ENCODE data around the gene GRM7. TPM values are rescaled to one million over a fixed set of nuclear protein-coding genes. Genes with fewer than 3 reads are reported as not detected.

Gene GRM7
- total RNA-seq, 2 experiments from 2014 or later: not detected

- ChIA-PET CTCF (no interaction called here), POLR2A (no interaction called here)
- intact Hi-C loops (cut with micrococcal nuclease): no loop called here
- peaks cover 1% of the 10 kb centered on the region for H3K9me3 Mint-ChIP-seq
- ATAC-seq: no peak
- H3K36me3 Mint-ChIP-seq (ENCODE audit: low read depth): no peaks in the 10 kb centered on the region
- DNase-seq: no peak
- no peak overlapping the region for H3K4me3 Mint-ChIP-seq
- TF ChIP-seq CTCF (IDR thresholded peaks at IDR 0.05): no peak
- H3K4me1 Mint-ChIP-seq (ENCODE audit: low read depth): no peaks in the 10 kb centered on the region
- H3K27me3 Mint-ChIP-seq: no peaks in the 10 kb centered on the region
- no peak overlapping the region for H3K27ac Mint-ChIP-seq
Measured at GRCh38 chr3:7280318-7280717, 419.4 kb downstream of the GRM7 start.

- no peak for ATAC-seq
- H3K36me3 Mint-ChIP-seq (ENCODE audit: low read depth): no peaks in the 10 kb centered on the region
- H3K4me1 Mint-ChIP-seq (ENCODE audit: low read depth): no peaks in the 10 kb centered on the region
- no peak overlapping the region for H3K27ac Mint-ChIP-seq
- H3K27me3 Mint-ChIP-seq: no peaks in the 10 kb centered on the region
- no peak for DNase-seq
- H3K4me3 Mint-ChIP-seq: no peak overlapping the region
- ChIA-PET POLR2A (no interaction called here), CTCF (no interaction called here)
- no peak for TF ChIP-seq CTCF (IDR thresholded peaks at IDR 0.05)
- intact Hi-C loops (cut with micrococcal nuclease): no loop called here
- H3K9me3 Mint-ChIP-seq: peaks cover 1% of the 10 kb centered on the region
Measured at GRCh38 chr3:7282988-7283387, 422.1 kb downstream of the GRM7 start.

- CTCF ChIA-PET: interaction anchor here (0.6 kb wide), 1 partner anchor 416 kb away, joined by 3 read pairs; no protein-coding TSS in a partner anchor
- no peaks in the 10 kb centered on the region for H3K4me1 Mint-ChIP-seq (ENCODE audit: low read depth)
- H3K9me3 Mint-ChIP-seq: no peaks in the 10 kb centered on the region
- intact Hi-C loops (cut with micrococcal nuclease): no loop called here
- no peak overlapping the region for H3K27ac Mint-ChIP-seq
- DNase-seq (no peak), ATAC-seq (no peak)
- no peak overlapping the region for H3K4me3 Mint-ChIP-seq
- POLR2A ChIA-PET: no interaction called here
- H3K36me3 Mint-ChIP-seq (ENCODE audit: low read depth): no peaks in the 10 kb centered on the region
- no peak for TF ChIP-seq CTCF (IDR thresholded peaks at IDR 0.05)
- H3K27me3 Mint-ChIP-seq: no peaks in the 10 kb centered on the region
Measured at GRCh38 chr3:7285505-7285904, 424.6 kb downstream of the GRM7 start.

- H3K4me1 Mint-ChIP-seq (ENCODE audit: low read depth): no peaks in the 10 kb centered on the region
- H3K4me3 Mint-ChIP-seq: no peak overlapping the region
- no peaks in the 10 kb centered on the region for H3K9me3 Mint-ChIP-seq
- no peak overlapping the region for H3K27ac Mint-ChIP-seq
- no peaks in the 10 kb centered on the region for H3K36me3 Mint-ChIP-seq (ENCODE audit: low read depth)
- no peak for TF ChIP-seq CTCF (IDR thresholded peaks at IDR 0.05)
- H3K27me3 Mint-ChIP-seq: no peaks in the 10 kb centered on the region
- DNase-seq (no peak), ATAC-seq (no peak)
- CTCF ChIA-PET: no interaction called here
- intact Hi-C loops (cut with micrococcal nuclease): no loop called here
- POLR2A ChIA-PET: no interaction called here
Measured at GRCh38 chr3:7288133-7288532, 427.2 kb downstream of the GRM7 start.

- POLR2A ChIA-PET: no interaction called here
- Mint-ChIP-seq H3K27ac (no peak overlapping the region), H3K27me3 (no peaks in the 10 kb centered on the region), H3K4me3 (no peak overlapping the region), H3K9me3 (no peaks in the 10 kb centered on the region), H3K36me3 (ENCODE audit: low read depth) (no peaks in the 10 kb centered on the region), H3K4me1 (ENCODE audit: low read depth) (no peaks in the 10 kb centered on the region)
- ATAC-seq (no peak), DNase-seq (no peak)
- no peak for TF ChIP-seq CTCF (IDR thresholded peaks at IDR 0.05)
- CTCF ChIA-PET: no interaction called here
- intact Hi-C loops (cut with micrococcal nuclease): no loop called here
Measured at GRCh38 chr3:7289121-7289520, 428.2 kb downstream of the GRM7 start.
